ENCODE measurements around the gene PAM.
"Not testable (repeated sequence)": the region's sequence is repeated elsewhere in the genome, so short reads cannot be mapped to it uniquely, and the experiment has no call there.

The PAM gene

GRCh38 chr5:102905056-102905455 is 150.0 kb downstream of the PAM start:
- no peak for DNase-seq

- not testable (repeated sequence) for DNase-seq
Observed at GRCh38 chr5:102907099-102907498, 152.0 kb downstream of the PAM start.

- DNase-seq: no peak
Observed at GRCh38 chr5:102910240-102911226, 155.4 kb downstream of the PAM start.

GRCh38 chr5:102911973-102912372 is 156.9 kb downstream of the PAM start:
- no peak for DNase-seq

GRCh38 chr5:102916109-102916508 is 161.0 kb downstream of the PAM start:
- no peak for DNase-seq

- DNase-seq: no peak
Observed at GRCh38 chr5:102918986-102919610, 164.0 kb downstream of the PAM start.

GRCh38 chr5:102920762-102921161 is 165.7 kb downstream of the PAM start:
- no peak for DNase-seq

- no peak for DNase-seq
Observed at GRCh38 chr5:102921341-102922044, 166.4 kb downstream of the PAM start.

GRCh38 chr5:102922111-102922720 is 167.1 kb downstream of the PAM start:
- no peak for DNase-seq

- no peak for DNase-seq
Observed at GRCh38 chr5:102922799-102923477, 167.8 kb downstream of the PAM start.

- no peak for DNase-seq
Observed at GRCh38 chr5:102924963-102925362, 169.9 kb downstream of the PAM start.

GRCh38 chr5:102927007-102927406 is 171.9 kb downstream of the PAM start:
- no peak for DNase-seq

- DNase-seq: no peak
Observed at GRCh38 chr5:102930244-102930643, 175.1 kb downstream of the PAM start.

- no peak for DNase-seq
Observed at GRCh38 chr5:102931085-102931725, 176.1 kb downstream of the PAM start.

GRCh38 chr5:102932781-102933180 is 177.7 kb downstream of the PAM start:
- peak; percentile 16 for DNase-seq

GRCh38 chr5:102933316-102933715 is 178.2 kb downstream of the PAM start:
- DNase-seq: no peak

- no peak for DNase-seq
Observed at GRCh38 chr5:102933721-102934459, 178.8 kb downstream of the PAM start.

GRCh38 chr5:102937894-102938293 is 182.8 kb downstream of the PAM start:
- DNase-seq: no peak

GRCh38 chr5:102941111-102941510 is 186.0 kb downstream of the PAM start:
- no peak for DNase-seq

GRCh38 chr5:102946414-102946813 is 191.3 kb downstream of the PAM start:
- no peak for DNase-seq

- no peak for DNase-seq
Observed at GRCh38 chr5:102946971-102947370, 191.9 kb downstream of the PAM start.
